WTC11 (cell line): ENCODE measurements around the gene SEMA6B.

Experiments used
- ATF2 ChIP-seq: sonication (generic); formaldehyde crosslinking; IDR thresholded peaks from 2 replicates; pipeline ENCODE4 v1.8.1; 2022; ENCODE audit warnings: low read depth, missing genetic modification reagents, borderline replicate concordance
- JAZF1 ChIP-seq: fragments of 250-450 bp; sonication (Bioruptor Pico); IDR thresholded peaks from 2 replicates; pipeline ENCODE4 v1.9.0; 2021; ENCODE audit warnings: moderate library complexity, mild to moderate bottlenecking, inconsistent platforms
- TEAD4 ChIP-seq: sonication (generic); formaldehyde crosslinking; IDR thresholded peaks from 2 replicates; pipeline ENCODE4 v1.8.0; 2022; ENCODE audit warnings: mild to moderate bottlenecking, missing genetic modification reagents
- TF ChIP-seq, protein P1 (sequence below): fragments of 200-600 bp; IDR thresholded peaks from 2 replicates; pipeline ENCODE4 v1.8.0; 2022; ENCODE audit warnings: antibody characterized with exemption
- TF ChIP-seq, protein P2 (sequence below): sonication (generic); formaldehyde crosslinking; IDR thresholded peaks from 2 replicates; pipeline ENCODE4 v1.8.1; 2023; ENCODE audit warnings: mild to moderate bottlenecking, moderate library complexity, missing genetic modification reagents

DNA sequence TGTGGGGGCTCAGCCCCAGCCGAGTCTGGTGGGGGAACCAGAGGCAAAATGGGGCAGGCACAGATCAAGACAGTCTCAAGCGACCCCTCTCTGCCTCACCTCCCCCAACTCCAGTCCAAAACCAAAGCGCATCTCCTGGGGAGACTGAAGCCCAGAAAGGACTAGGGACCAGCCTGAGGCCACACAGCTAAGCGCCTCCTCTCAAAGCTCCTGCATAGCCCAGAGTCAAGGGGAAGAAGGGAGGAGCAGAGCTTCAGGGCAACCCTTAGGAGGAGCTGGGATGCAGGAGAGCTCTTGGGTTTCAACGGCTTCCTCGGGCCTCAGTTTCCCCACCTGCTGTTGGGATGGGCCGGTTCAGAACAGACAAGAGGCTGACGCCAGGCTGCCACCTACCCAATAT, 19.9 kb upstream of the SEMA6B start:
- TF ChIP-seq, protein P1, sequence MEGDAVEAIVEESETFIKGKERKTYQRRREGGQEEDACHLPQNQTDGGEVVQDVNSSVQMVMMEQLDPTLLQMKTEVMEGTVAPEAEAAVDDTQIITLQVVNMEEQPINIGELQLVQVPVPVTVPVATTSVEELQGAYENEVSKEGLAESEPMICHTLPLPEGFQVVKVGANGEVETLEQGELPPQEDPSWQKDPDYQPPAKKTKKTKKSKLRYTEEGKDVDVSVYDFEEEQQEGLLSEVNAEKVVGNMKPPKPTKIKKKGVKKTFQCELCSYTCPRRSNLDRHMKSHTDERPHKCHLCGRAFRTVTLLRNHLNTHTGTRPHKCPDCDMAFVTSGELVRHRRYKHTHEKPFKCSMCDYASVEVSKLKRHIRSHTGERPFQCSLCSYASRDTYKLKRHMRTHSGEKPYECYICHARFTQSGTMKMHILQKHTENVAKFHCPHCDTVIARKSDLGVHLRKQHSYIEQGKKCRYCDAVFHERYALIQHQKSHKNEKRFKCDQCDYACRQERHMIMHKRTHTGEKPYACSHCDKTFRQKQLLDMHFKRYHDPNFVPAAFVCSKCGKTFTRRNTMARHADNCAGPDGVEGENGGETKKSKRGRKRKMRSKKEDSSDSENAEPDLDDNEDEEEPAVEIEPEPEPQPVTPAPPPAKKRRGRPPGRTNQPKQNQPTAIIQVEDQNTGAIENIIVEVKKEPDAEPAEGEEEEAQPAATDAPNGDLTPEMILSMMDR: no peak
- TF ChIP-seq, protein P2, sequence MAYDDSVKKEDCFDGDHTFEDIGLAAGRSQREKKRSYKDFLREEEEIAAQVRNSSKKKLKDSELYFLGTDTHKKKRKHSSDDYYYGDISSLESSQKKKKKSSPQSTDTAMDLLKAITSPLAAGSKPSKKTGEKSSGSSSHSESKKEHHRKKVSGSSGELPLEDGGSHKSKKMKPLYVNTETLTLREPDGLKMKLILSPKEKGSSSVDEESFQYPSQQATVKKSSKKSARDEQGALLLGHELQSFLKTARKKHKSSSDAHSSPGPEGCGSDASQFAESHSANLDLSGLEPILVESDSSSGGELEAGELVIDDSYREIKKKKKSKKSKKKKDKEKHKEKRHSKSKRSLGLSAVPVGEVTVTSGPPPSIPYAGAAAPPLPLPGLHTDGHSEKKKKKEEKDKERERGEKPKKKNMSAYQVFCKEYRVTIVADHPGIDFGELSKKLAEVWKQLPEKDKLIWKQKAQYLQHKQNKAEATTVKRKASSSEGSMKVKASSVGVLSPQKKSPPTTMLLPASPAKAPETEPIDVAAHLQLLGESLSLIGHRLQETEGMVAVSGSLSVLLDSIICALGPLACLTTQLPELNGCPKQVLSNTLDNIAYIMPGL (CRISPR knock-in tag): no peak
- TF ChIP-seq JAZF1 (CRISPR knock-in tag): no peak
- TF ChIP-seq TEAD4 (CRISPR knock-in tag): no peak
- no peak for TF ChIP-seq ATF2 (CRISPR knock-in tag)
